Measurements from ENCODE around the gene PBX4.

Gene PBX4

DNA sequence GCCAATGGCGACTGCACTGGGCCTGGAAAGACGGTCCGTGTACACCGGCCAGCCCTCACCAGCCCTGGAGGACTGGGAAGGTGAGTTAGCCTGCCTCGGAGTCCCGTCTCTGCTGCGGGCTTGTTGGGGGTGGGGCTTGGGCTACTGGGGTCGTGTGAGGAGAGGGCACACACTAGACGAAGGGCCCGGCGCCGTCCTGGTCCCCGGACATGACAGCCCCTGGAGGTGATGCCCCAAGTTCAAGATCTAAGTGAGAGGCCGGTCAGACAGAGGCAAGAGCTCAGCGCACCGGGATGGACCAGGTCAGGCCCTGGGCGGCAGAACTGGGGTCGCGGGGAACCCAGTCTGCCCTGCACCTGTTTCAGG is 78.8 kb downstream of the PBX4 start:
- no peaks in the 10 kb centered on the region for H3K36me3 ChIP-seq (ENCODE audit: low read length)
- TF ChIP-seq, protein P1, sequence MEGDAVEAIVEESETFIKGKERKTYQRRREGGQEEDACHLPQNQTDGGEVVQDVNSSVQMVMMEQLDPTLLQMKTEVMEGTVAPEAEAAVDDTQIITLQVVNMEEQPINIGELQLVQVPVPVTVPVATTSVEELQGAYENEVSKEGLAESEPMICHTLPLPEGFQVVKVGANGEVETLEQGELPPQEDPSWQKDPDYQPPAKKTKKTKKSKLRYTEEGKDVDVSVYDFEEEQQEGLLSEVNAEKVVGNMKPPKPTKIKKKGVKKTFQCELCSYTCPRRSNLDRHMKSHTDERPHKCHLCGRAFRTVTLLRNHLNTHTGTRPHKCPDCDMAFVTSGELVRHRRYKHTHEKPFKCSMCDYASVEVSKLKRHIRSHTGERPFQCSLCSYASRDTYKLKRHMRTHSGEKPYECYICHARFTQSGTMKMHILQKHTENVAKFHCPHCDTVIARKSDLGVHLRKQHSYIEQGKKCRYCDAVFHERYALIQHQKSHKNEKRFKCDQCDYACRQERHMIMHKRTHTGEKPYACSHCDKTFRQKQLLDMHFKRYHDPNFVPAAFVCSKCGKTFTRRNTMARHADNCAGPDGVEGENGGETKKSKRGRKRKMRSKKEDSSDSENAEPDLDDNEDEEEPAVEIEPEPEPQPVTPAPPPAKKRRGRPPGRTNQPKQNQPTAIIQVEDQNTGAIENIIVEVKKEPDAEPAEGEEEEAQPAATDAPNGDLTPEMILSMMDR (IDR thresholded peaks at IDR 0.05; ENCODE audit: insufficient read depth, low read length, poor library complexity, severe bottlenecking): no peak
- no peak for TF ChIP-seq EZH2phosphoT487 (conservative IDR thresholded peaks at IDR 0.05; ENCODE audit: low read length)
- no peak overlapping the region for H3K9ac ChIP-seq (ENCODE audit: low read length)
- H3K27ac ChIP-seq (ENCODE audit: low read depth, low read length): no peak overlapping the region
- no peaks in the 10 kb centered on the region for H3F3A ChIP-seq (ENCODE audit: insufficient read depth)
- no peak overlapping the region for H3K4me3 ChIP-seq (ENCODE audit: insufficient read depth, low read length, poor library complexity, severe bottlenecking)
- H3K9me3 ChIP-seq (ENCODE audit: insufficient read depth, low read length): no peaks in the 10 kb centered on the region
- H3K4me2 ChIP-seq (ENCODE audit: low read depth, low read length, poor library complexity, severe bottlenecking): no peak overlapping the region
- no peak overlapping the region for H2AFZ ChIP-seq (ENCODE audit: low read depth, low read length, severe bottlenecking)
- no peaks in the 10 kb centered on the region for H3K27me3 ChIP-seq (ENCODE audit: low read length)
- H3K79me2 ChIP-seq (ENCODE audit: insufficient read depth, low read length): no peaks in the 10 kb centered on the region
- H4K20me1 ChIP-seq (ENCODE audit: low read depth, low read length): no peaks in the 10 kb centered on the region
- H3K9me2 ChIP-seq (replicated peaks; ENCODE audit: insufficient read depth, low read length): no peaks in the 10 kb centered on the region

DNA sequence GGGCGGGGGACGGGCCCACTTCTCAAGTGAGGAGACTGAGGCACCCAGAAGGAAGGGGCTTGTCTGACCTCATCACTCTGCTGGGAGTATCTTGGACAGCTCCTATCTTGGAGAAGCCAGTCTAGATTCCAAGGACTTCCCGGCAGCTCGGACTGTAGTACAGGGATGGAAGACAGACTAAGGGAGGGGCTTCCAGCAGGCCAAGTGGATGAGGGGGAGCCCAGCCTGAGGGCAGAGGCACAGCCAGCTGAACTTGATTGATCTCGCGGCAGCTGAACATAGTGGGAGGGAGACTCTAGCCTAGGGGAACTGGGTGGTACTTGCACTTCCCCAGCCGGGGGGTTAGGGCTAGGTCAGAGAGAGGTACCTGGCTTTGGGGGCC is 79.7 kb downstream of the PBX4 start:
- Histone ChIP-seq H3K36me3 (ENCODE audit: low read length) (no peaks in the 10 kb centered on the region), H3K79me2 (ENCODE audit: insufficient read depth, low read length) (no peaks in the 10 kb centered on the region), H3K27me3 (ENCODE audit: low read length) (no peaks in the 10 kb centered on the region), H3K9me3 (ENCODE audit: insufficient read depth, low read length) (no peaks in the 10 kb centered on the region), H2AFZ (ENCODE audit: low read depth, low read length, severe bottlenecking) (no peak overlapping the region), H4K20me1 (ENCODE audit: low read depth, low read length) (no peaks in the 10 kb centered on the region), H3K4me3 (ENCODE audit: insufficient read depth, low read length, poor library complexity, severe bottlenecking) (no peak overlapping the region), H3K27ac (ENCODE audit: low read depth, low read length) (no peak overlapping the region), H3K9me2 (replicated peaks; ENCODE audit: insufficient read depth, low read length) (no peaks in the 10 kb centered on the region), H3K4me2 (ENCODE audit: low read depth, low read length, poor library complexity, severe bottlenecking) (peak overlapping the region; percentile 37), H3K9ac (ENCODE audit: low read length) (no peak overlapping the region), H3F3A (ENCODE audit: insufficient read depth) (no peaks in the 10 kb centered on the region)
- TF ChIP-seq, protein P1 (IDR thresholded peaks at IDR 0.05; ENCODE audit: insufficient read depth, low read length, poor library complexity, severe bottlenecking): no peak
- no peak for TF ChIP-seq EZH2phosphoT487 (conservative IDR thresholded peaks at IDR 0.05; ENCODE audit: low read length)

DNA sequence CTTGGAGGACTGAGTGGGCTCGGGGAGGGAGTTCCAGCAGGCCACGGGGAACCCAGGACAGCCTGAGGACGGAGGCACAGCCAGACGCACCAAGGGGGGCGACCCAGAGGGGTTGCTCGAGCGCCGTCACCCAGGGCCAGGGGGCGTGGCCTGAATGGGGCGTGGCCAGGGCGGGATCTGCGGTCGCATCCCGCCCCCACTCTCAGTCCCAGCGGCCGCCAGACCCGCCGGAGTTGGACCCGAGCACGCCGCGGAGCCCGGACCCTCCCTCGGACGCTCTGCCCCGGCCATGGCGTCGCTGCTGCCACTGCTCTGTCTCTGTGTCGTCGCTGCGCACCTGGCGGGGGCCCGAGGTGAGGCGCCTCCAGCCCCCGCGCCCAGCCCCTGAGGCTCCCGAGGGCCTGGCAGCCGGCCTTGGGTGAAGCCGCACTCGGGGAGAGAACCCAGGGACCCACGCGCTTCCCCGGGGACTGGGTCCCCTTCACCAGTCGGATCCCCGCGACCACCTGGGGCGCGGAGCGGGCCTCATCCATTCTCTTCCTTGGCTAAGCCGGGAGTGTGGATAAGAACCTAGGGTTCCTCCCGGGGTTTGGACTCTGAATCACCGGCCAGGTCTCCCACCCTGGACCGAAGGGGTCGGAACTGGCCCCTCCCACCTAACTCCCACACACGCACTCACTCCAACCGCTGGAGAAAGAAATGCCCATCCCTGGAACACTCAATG is 80.3 kb downstream of the PBX4 start, which contains the start of gene CILP2:
Gene CILP2, plus strand, starts transcription at position 205 of the 724 bp plus-strand sequence. Its CDS starts 85 bp downstream, at position 290.
- H3K9me3 ChIP-seq (ENCODE audit: insufficient read depth, low read length): no peaks in the 10 kb centered on the region
- no peaks in the 10 kb centered on the region for H3K9me2 ChIP-seq (replicated peaks; ENCODE audit: insufficient read depth, low read length)
- no peaks in the 10 kb centered on the region for H3K36me3 ChIP-seq (ENCODE audit: low read length)
- no peak within 1 kb of the TSS for H3K9ac ChIP-seq (ENCODE audit: low read length)
- no peaks in the 10 kb centered on the region for H3K27me3 ChIP-seq (ENCODE audit: low read length)
- H3F3A ChIP-seq (ENCODE audit: insufficient read depth): no peaks in the 10 kb centered on the region
- H3K4me2 ChIP-seq (ENCODE audit: low read depth, low read length, poor library complexity, severe bottlenecking): peak within 1 kb of the TSS; percentile 37
- TF ChIP-seq, protein P1 (IDR thresholded peaks at IDR 0.05; ENCODE audit: insufficient read depth, low read length, poor library complexity, severe bottlenecking): no peak
- no peak for TF ChIP-seq EZH2phosphoT487 (conservative IDR thresholded peaks at IDR 0.05; ENCODE audit: low read length)
- no peak within 1 kb of the TSS for H2AFZ ChIP-seq (ENCODE audit: low read depth, low read length, severe bottlenecking)
- no peaks in the 10 kb centered on the region for H4K20me1 ChIP-seq (ENCODE audit: low read depth, low read length)
- H3K79me2 ChIP-seq (ENCODE audit: insufficient read depth, low read length): no peaks in the 10 kb centered on the region
- H3K27ac ChIP-seq (ENCODE audit: low read depth, low read length): no peak within 1 kb of the TSS
- no peak within 1 kb of the TSS for H3K4me3 ChIP-seq (ENCODE audit: insufficient read depth, low read length, poor library complexity, severe bottlenecking)
